ENCODE data around the gene SHH.

The SHH gene

GRCh38 chr7:155804897-155805825 is 7.1 kb downstream of the SHH start:
- DNase-seq, result peak; percentile 55

DNA sequence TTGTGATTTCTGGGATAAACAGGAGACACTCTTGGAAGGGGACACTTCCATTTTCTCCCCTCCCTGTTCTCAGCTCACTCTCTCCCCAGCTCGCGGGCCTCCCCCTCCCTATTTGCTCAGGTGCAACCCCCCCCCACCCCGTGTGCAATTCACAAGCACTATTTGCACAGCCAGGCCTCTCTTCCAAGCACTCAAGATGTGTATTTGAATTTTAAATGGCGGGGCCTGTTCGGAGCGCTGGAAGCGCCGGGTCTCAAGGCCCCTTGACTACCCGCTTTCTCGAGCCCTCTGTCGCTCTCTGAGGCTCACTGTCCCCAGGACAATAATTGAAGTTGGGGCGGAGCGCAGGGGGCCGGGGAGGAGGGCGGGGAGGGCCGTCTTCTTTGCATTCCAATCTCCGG is 7.8 kb downstream of the SHH start:
- no peak for DNase-seq

GRCh38 chr7:155803418-155804376 is 8.6 kb downstream of the SHH start:
- no peak for DNase-seq

DNA sequence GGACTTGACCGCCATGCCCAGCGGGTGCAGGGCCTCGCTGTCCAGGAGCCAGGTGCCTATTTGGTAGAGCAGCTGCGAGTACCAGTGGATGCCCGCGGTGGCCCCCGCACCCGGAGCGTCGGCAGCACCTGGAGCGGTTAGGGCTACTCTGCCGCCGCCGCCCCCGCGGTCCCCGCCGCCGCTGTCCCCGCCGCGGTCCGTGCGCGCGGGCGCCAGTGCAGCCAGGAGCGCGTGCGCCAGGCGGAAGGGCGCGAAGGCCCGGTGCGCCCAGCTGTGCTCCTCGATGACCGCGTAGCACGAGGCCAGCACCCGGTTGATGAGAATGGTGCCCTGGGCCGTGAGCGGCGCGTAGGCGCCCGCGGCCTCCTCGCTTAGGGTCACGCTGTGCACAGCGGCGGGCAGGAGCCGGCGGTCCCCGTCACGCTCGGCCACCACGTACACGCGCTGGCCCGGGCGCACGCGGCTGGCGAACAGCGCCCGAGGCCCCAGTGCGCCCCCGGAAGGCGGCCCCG is 9.3 kb downstream of the SHH start:
- no peak for DNase-seq

DNA sequence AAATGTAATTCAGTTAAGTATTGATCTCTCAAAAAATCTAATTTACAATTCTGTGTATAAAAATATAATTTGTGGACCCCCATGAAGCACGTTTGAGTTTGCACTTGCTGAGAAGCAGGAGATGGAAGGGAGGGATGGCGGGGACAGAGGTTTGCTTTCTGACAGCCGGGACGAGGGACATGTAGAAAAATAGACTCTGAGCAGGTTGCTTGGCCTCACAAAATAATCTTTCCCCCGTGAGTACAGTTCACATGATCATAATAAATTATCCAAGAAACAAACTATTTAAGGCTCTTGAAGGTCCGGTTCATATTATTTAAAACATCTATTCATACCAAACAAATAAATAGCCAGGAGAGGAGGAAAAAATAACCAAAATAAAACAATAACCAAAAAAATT is 10.0 kb downstream of the SHH start:
- DNase-seq, result no peak

DNA sequence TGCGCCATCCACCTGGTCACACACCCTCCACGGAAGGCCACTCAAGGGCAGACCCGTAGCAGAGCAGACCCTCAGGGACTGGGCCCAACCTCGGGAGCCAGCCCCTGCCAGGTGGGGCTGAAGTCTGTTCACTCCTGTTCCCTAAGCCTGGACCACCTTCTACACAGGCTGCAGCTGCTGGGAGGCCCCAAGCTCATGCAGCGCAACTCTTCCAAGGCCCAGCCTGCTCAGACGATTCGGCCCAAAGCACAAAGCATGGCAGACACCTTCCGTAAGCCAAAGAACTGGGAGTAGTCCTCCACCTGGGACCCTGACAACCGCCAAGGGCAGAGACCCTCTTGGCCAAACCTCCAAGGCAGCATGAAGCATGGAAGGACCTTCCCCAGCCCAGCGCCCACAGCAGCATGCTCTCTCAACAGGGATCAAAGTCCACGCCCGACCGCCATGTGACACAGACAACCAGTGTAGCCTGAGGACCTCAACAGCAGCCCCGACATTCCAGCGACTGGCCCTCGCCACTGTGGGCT is 11.5 kb downstream of the SHH start:
- no peak for DNase-seq

- no peak for DNase-seq
Measured at GRCh38 chr7:155800301-155800700, 12.0 kb downstream of the SHH start.

DNA sequence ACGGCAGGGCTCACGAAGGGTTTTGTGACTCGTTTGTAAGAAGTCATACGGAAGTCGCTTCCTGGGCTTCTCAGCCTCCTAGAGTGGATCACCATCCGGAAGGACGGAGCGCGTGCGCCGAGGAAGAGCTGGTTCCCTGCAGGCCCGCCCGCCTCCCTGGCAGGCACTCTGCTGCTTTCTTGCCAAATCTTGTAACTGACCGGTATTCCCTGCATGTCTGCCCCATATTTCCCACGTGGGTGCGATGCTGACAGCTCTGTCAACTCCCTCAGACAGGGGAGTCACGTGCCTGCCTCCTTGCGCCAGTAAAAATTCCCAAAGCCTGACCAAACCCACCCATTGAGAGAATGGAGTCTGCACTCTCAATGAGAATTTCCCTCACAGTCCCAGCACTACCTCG is 12.7 kb downstream of the SHH start:
- DNase-seq, result no peak

- DNase-seq, result no peak
Measured at GRCh38 chr7:155798673-155799439, 13.4 kb downstream of the SHH start.

- DNase-seq, result no peak
Measured at GRCh38 chr7:155797262-155798250, 14.7 kb downstream of the SHH start.

- no peak for DNase-seq
Measured at GRCh38 chr7:155796381-155797261, 15.6 kb downstream of the SHH start.

DNA sequence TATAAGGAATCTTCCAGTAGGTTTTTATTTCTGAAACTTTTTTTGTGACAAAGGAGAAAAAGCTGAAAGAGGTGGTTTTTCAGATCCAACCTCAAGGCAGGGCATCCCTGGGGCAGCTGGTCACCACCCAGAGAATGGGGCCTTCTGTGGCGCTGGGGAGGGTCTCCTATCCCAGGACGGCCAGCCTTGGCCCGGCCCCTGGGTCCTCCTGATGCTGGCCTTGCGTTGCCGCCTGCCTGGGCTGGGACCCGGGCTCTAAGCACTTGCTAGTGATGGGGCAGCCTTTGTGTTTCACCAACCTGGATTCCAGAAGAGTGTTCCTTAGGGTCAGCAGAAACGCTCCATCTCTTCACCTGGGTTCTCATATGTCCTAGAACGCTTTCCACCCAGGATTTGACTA is 16.3 kb downstream of the SHH start:
- DNase-seq, result no peak

GRCh38 chr7:155795401-155795800 is 16.9 kb downstream of the SHH start:
- DNase-seq, result no peak

DNA sequence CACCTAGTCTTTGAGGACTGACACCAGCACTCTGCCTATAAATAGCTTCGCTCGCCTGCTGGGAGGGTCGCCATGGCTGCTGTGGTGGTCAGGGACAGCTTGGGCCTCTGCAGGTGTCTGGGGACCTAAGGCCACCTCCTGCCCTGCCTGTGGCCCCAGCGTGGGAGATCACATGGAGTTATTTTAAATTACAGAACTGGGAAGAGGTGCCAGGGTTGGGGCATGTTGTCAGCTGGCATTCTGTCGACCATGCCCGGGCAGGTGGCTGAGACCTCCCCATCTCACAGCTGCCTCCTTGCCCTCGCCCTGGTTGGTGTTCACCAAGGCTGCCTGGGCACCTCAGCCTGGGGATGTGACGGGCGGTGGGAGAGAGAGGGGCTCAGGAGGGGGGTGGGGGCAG is 18.1 kb downstream of the SHH start:
- no peak for DNase-seq

DNA sequence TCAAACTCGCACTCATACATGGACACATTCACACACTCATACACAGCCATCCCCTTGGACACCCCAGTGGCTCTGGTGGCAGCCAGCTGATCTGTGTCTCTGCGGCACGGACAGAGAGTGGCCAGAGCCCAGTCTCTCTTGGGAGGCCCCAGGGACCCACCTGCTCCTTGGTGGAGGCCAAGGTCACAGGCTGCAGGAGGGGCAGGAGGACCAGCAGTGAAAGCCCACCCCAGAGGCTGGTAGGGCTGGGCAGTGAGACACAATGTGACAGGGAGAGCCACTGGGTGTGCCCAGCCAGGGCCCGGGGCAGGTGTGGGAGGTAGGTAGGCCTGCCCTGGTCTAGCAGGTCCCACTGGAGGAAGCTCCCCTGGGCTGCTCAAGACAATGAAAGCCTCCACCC is 18.5 kb downstream of the SHH start:
- no peak for DNase-seq

- no peak for DNase-seq
Measured at GRCh38 chr7:155792999-155793560, 19.2 kb downstream of the SHH start.

DNA sequence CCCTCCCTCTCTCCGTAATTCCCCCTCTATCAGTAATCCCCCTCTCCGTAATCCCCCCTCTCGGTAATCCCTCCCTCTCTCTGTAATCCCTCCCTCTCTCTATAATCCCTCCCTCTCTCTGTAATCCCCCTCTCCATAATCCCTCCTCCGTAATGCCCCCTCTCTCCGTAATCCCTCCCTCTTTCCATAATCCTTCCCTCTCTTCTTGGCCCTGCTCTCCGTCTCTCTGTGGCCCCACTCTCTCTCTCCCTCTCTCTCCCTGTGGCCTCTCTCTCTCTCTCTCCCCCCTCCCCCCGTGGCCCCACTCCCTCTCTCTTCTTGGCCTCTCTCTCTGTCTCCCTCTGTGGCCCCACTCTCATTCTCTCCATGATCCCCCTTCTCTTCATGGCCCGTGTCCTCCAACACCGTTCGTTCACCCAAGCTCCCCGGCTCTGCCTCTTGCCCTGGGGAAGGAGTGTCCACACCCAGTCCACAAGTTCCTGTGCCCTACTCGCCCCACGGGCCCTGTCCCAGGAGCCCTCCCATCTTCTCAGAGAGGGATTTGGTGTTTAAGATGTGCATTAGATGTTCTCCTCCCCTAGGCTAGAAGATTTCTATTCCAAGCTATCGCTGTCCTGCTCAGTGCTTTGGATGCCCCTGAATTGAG is 19.8 kb downstream of the SHH start:
- no peak for DNase-seq

DNA sequence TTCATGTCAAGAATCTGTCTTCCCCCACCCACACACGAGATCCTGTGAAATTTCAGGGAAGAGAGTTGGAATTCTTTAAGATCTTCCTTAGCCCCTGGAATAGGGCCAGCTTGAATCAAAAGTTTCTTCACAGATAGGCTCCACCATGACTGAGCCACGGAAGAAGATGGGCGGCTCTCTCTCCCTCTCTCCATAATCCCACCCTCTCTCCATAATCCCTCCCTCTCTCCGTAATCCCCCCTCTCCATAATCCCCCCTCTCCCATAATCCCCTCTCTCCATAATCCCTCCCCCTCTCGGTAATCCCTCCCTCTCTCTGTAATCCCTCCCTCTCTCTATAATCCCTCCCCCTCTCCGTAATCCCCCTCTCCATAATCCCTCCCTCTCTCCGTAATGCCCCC is 20.4 kb downstream of the SHH start:
- no peak for DNase-seq

- DNase-seq, result no peak
Measured at GRCh38 chr7:155791214-155791737, 21.0 kb downstream of the SHH start.

Data from DMS79 (cell line).